ENCODE results near the gene AAMDC.
"Not testable (repeated sequence)": the region's sequence is repeated elsewhere in the genome, so short reads cannot be mapped to it uniquely, and the experiment has no call there.

Gene AAMDC

DNA sequence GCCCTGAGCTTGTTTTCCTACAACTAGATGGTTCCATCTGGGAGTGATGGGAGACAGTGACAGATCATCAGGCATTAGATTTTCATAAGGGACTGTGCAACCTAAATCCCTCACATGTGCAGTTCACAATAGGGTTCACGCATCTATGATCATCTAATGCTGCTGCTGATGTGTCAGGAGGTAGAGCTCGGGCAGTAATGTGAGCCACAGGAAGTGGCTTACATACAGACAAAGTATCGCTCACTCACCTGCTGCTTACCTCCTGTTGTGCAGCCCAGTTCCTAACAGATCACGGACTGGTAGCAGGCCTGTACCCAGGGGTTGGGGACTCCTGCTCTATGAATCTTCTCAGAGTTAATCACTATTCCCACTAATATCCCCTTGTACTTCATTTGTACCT, 12.4 kb downstream of the AAMDC start:
- H3K27me3 ChIP-seq (ENCODE audit: low read depth): no peaks in the 10 kb centered on the region
- in situ Hi-C loops (cut with MboI; ENCODE audit: low sequenced_read_pairs): no loop called here
- no peaks in the 10 kb centered on the region for H3K4me1 ChIP-seq
- DNase-seq (ENCODE audit: low spot score in 2 of 2): no peak
- H3K36me3 ChIP-seq (replicated peaks): no peaks in the 10 kb centered on the region; the same call in 1 of the 2 replicates
- 0 out of 2 replicates have a peak, but pooled peaks cover 3% of the 10 kb centered on the region for H3K9me3 ChIP-seq
- no peak overlapping the region for H3K4me3 ChIP-seq

DNA sequence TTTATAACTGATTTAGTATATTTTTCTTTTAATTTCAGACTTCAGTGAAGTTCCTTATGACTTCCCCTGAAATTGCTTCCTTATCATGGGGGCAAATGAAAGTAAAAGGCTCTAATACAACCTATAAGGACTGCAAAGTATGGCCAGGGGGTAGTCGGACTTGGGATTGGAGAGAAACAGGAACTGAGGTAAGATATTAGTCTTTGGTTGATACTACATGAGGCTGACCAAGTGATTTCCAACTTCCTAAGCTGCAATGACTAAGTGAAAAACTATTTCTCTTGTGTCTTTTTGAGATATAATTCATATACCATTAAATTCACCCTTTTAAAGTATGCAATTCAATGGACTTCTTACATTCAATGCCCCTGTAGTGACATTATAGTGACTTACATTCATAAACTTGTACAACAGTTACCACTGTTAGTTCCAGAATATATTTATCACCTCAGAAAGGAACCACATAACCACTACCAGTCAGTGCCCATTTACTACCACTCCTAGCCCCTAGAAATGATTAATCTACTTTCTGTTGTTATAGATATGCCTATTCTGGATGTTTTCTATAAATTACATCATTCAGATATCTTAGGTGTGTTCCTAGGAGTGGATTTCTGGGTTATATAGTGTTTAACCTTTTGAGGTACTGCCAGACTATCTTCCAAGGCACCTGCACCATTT, 21.6 kb downstream of the AAMDC start:
- Histone ChIP-seq H3K9me3 (peaks cover 2% of the 10 kb centered on the region; the same call in 1 of the 2 replicates), H3K4me3 (no peak overlapping the region), H3K36me3 (replicated peaks) (no peaks in the 10 kb centered on the region), H3K27me3 (ENCODE audit: low read depth) (no peaks in the 10 kb centered on the region), H3K4me1 (no peaks in the 10 kb centered on the region)
- DNase-seq (ENCODE audit: low spot score in 2 of 2): no peak
- in situ Hi-C loops (cut with MboI; ENCODE audit: low sequenced_read_pairs): no loop called here

DNA sequence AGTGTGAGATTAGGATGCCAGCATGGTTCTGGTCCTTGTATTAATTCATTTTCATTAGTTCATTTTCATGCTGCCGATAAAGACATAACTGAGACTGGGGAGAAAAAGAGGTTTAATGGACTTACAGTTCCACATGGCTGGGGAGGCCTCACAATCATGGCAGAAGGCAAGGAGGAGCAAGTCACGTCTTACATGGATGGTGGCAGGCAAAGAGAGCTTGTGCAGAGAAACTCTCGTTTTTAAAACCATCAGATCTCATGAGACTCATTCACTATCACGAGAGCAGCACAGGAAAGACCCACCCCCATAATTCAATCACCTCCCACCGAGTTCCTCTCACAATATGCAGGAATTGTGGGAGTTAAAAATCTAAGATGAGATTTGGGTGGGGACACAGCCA, 22.8 kb downstream of the AAMDC start:
- H3K27me3 ChIP-seq (ENCODE audit: low read depth); H3K4me1 ChIP-seq; H3K9me3 ChIP-seq; H3K36me3 ChIP-seq (replicated peaks); in situ Hi-C loops (cut with MboI; ENCODE audit: low sequenced_read_pairs); DNase-seq (ENCODE audit: low spot score in 2 of 2); H3K4me3 ChIP-seq: not testable (repeated sequence)

DNA sequence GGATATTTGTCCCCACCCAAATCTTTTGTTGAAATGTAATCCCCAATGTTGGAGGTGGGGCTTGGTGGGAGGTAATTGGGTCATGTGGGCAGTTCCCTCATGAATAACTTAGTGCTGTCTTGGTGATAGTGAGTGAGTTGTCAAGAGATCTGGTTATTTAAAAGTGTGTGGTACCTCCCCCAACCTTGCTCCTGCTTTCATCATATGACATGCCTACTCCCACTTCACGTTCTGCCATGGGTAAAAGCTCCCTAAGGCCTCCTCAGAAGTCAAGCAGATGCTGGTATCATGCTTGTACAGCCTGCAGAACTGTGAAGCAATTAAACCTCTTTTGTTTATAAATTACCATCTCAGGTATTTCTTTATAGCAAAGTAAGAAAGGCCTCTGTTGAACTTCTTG, 30.6 kb downstream of the AAMDC start:
- Histone ChIP-seq H3K9me3 (peaks cover 12% of the 10 kb centered on the region), H3K36me3 (replicated peaks) (0 out of 2 replicates have a peak, but pooled peaks cover 3% of the 10 kb centered on the region), H3K27me3 (ENCODE audit: low read depth) (no peaks in the 10 kb centered on the region), H3K4me1 (no peaks in the 10 kb centered on the region), H3K4me3 (no peak overlapping the region)
- DNase-seq (ENCODE audit: low spot score in 2 of 2): no peak
- in situ Hi-C loops (cut with MboI; ENCODE audit: low sequenced_read_pairs): no loop called here

DNA sequence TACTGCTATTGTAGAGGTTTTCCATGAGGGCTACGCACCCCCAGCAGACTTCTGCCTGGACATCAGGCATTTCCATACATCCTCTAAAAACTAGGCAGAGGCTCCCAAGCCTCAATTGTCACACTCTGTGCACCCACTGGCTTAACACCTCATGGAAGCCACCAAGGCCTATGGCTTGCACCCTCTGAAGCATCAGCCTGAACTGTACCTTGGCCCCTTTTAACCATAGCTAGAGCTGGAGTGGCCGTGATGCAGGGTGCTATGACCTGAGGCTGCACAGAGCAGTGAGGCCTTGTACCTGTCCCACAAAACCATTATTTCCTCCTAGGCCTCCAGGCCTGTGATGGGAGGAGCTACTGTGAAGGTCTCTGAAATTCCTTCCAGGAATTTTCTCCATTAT, 33.9 kb downstream of the AAMDC start:
- no peaks in the 10 kb centered on the region for H3K4me1 ChIP-seq
- H3K4me3 ChIP-seq: no peak overlapping the region
- in situ Hi-C loops (cut with MboI; ENCODE audit: low sequenced_read_pairs): no loop called here
- DNase-seq (ENCODE audit: low spot score in 2 of 2): peak in 1 of 2 experiments; percentile 23
- H3K27me3 ChIP-seq (ENCODE audit: low read depth): no peaks in the 10 kb centered on the region
- peaks cover 12% of the 10 kb centered on the region for H3K9me3 ChIP-seq
- peaks cover 5% of the 10 kb centered on the region; the same call in 1 of the 2 replicates for H3K36me3 ChIP-seq (replicated peaks)

DNA sequence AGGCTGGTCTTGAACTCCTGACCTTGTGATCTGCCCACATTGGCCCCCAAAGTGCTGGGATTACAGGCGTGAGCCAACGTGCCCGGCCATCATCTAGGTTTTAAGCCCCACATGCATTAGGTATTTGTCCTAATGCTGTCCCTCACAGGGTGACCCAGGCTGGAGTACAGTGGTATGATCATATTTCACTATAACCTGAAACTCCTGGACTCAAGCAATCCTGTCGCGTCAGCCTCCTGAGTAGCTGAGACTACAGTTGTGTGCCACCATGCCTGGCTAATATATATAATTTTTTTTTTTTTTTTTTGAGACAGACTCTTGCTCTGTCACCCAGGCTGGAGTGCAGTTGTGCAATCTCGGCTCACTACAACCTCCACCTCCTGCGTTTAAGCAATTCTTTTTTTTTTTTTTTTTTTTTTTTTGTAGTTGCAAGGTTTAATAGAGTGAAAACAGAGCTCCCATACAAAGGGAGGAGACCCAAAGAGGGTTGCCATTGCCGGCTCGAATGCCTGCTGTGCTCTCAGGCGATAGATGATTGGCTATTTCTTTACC, 37.0 kb downstream of the AAMDC start:
- H3K4me3 ChIP-seq; H3K4me1 ChIP-seq; DNase-seq (ENCODE audit: low spot score in 2 of 2); H3K36me3 ChIP-seq (replicated peaks); H3K27me3 ChIP-seq (ENCODE audit: low read depth); in situ Hi-C loops (cut with MboI; ENCODE audit: low sequenced_read_pairs): not testable (repeated sequence)
- H3K9me3 ChIP-seq: peaks cover 12% of the 10 kb centered on the region

DNA sequence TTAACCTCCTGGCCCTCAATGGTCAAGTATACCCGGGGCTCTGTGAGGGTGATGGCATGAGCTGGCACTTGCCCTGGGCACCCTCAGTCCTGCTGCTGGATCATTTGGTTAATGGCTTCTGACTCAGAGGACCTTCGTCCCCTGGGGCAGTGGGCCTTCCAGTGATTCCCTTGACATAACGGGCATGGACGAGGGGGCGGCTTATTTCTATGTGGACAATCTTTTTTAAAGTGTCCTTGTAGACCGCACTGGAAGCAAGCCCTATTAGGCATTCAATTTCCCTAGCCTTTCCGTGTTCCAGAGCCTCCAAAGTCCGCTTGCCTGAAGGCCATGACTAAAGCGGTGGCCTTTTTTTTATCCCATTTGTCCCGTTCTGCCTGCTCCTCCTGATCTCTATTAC, 40.5 kb downstream of the AAMDC start:
- H3K4me3 ChIP-seq; H3K9me3 ChIP-seq; DNase-seq (ENCODE audit: low spot score in 2 of 2); H3K36me3 ChIP-seq (replicated peaks); in situ Hi-C loops (cut with MboI; ENCODE audit: low sequenced_read_pairs); H3K27me3 ChIP-seq (ENCODE audit: low read depth); H3K4me1 ChIP-seq: not testable (repeated sequence)

DNA sequence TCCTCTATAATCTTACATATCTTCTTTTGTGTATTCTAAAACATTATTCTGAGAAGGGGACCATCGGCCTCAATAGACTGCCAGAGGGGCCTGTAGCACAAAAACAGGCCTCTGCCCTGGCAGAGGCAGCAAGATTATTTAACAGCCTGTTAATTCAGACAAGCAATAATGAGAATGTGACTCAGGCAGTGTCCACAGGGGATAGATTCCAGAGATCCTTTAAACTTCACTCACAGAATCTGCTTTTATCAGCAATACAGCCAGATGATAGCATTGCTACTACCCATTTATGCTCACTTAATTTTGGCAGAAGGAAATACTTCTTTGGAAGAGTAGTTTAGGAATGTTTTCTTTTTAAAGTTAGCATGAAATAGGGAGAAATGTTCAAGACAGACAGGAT, 44.9 kb downstream of the AAMDC start:
- Histone ChIP-seq H3K4me3 (no peak overlapping the region), H3K9me3 (no peaks in the 10 kb centered on the region), H3K4me1 (no peaks in the 10 kb centered on the region), H3K27me3 (ENCODE audit: low read depth) (no peaks in the 10 kb centered on the region), H3K36me3 (replicated peaks) (no peaks in the 10 kb centered on the region)
- in situ Hi-C loops (cut with MboI; ENCODE audit: low sequenced_read_pairs): no loop called here
- no peak for DNase-seq (ENCODE audit: low spot score in 2 of 2)

DNA sequence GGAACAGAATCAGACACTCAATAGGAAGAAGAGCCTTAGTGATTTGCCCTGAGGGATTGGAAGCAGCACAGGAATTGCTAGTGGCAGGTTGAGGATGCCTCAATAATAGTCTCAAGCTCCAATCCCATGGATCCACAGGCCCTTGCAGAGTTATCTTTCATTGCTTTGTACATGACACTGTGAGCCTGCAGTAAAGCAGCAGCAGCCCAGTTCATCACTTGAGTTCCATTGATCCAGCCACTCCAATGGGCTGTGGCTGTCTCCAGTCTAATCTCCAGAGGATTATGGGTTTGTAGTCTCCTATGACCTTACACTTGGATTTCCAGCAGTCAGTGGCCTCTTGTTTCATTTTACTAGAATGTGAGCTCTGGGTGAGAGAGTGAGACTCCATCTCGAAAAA, 45.4 kb downstream of the AAMDC start:
- H3K9me3 ChIP-seq: no peaks in the 10 kb centered on the region
- H3K27me3 ChIP-seq (ENCODE audit: low read depth): no peaks in the 10 kb centered on the region
- no peaks in the 10 kb centered on the region for H3K36me3 ChIP-seq (replicated peaks)
- in situ Hi-C loops (cut with MboI; ENCODE audit: low sequenced_read_pairs): no loop called here
- no peaks in the 10 kb centered on the region for H3K4me1 ChIP-seq
- no peak for DNase-seq (ENCODE audit: low spot score in 2 of 2)
- no peak overlapping the region for H3K4me3 ChIP-seq

DNA sequence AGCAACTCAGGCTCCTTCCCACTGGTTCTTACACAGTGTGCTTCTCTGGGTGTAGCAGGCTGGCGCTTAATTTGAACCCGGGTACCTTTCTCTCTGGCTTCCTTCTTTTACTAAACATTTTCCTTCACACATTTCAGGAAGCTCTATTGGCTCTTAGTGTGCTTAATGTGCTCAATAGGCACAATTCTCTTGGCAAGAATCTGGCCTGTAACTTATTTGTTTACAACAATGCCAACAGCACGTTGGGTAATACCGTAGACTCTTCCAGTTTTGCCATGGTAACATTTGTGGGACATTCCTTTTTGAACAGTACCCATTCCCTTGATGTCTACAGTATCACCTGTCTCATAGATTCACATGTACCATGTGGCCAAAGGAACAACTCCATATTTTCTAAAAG, 47.8 kb downstream of the AAMDC start:
- in situ Hi-C loops (cut with MboI; ENCODE audit: low sequenced_read_pairs): no loop called here
- Histone ChIP-seq H3K9me3 (no peaks in the 10 kb centered on the region), H3K4me1 (no peaks in the 10 kb centered on the region), H3K36me3 (replicated peaks) (0 out of 2 replicates have a peak, but pooled peaks cover 3% of the 10 kb centered on the region), H3K27me3 (ENCODE audit: low read depth) (no peaks in the 10 kb centered on the region), H3K4me3 (no peak overlapping the region)
- DNase-seq (ENCODE audit: low spot score in 2 of 2): no peak

DNA sequence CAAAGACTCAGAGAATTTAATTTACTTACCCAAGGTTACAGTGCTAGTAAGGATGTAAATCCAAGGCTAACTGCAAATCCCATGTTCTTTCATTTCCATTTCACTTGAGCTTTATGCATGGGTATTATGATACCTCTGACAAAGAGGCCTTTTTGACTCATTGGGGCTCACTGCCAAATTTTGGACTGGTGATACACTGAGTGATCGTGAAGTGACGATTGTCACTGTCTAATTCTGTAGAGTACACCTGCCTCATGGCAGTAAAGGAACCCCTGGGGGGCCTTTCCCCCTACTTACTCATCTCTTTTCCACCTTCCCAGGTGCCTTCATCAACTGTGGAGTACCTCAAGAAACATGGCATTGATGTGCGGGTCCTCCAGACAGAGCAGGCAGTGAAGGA, 50.9 kb downstream of the AAMDC start:
- H3K4me3 ChIP-seq: no peak overlapping the region
- H3K36me3 ChIP-seq (replicated peaks): 0 out of 2 replicates have a peak, but pooled peaks cover 3% of the 10 kb centered on the region
- in situ Hi-C loops (cut with MboI; ENCODE audit: low sequenced_read_pairs): no loop called here
- no peaks in the 10 kb centered on the region for H3K4me1 ChIP-seq
- no peak for DNase-seq (ENCODE audit: low spot score in 2 of 2)
- no peaks in the 10 kb centered on the region for H3K27me3 ChIP-seq (ENCODE audit: low read depth)
- H3K9me3 ChIP-seq: no peaks in the 10 kb centered on the region

DNA sequence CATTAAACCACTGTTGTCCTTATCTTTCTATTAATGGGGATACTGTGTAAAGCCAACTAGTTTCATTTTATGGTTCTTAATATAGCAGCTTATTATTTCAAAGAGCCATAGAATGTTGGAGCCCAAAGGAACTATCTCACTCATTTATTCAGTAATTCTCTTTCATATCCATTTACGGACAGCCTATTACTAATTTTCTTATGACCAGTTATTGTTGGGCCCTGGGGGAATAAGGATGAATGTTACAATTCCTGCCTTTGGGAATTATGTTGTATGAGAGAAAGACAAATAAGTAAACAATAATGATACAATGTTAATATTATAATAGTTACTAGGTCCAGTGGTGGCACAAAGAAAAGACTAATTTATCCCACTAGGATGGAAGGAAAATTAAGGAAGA, 52.4 kb downstream of the AAMDC start:
- Histone ChIP-seq H3K9me3 (no peaks in the 10 kb centered on the region), H3K4me3 (no peak overlapping the region), H3K36me3 (replicated peaks) (0 out of 2 replicates have a peak, but pooled peaks cover 3% of the 10 kb centered on the region), H3K4me1 (no peaks in the 10 kb centered on the region), H3K27me3 (ENCODE audit: low read depth) (no peaks in the 10 kb centered on the region)
- in situ Hi-C loops (cut with MboI; ENCODE audit: low sequenced_read_pairs): no loop called here
- no peak for DNase-seq (ENCODE audit: low spot score in 2 of 2)

DNA sequence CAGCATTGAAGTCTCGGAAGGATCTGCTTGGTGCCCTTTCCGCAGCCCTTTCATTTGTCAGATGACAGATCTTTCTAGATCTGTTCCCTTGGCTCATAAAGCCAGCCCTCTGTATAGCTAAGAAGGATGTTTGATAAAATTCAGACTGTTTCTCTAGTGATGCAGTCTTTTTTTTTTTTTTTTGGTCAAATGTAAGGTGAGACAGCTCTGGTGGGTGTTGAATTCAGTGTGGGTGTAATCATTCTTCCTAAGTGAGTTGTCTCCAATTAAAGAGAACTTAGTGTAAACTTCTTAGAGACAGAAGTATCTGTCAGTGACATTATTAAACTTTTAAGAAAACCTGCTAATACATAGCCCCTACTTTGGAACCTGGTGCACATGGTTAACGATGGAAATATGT, 53.3 kb downstream of the AAMDC start:
- H3K36me3 ChIP-seq (replicated peaks): peaks cover 10% of the 10 kb centered on the region; the same call in 1 of the 2 replicates
- no peaks in the 10 kb centered on the region for H3K9me3 ChIP-seq
- no peaks in the 10 kb centered on the region for H3K27me3 ChIP-seq (ENCODE audit: low read depth)
- no peaks in the 10 kb centered on the region for H3K4me1 ChIP-seq
- no peak overlapping the region for H3K4me3 ChIP-seq
- in situ Hi-C loops (cut with MboI; ENCODE audit: low sequenced_read_pairs): no loop called here
- DNase-seq (ENCODE audit: low spot score in 2 of 2): no peak

DNA sequence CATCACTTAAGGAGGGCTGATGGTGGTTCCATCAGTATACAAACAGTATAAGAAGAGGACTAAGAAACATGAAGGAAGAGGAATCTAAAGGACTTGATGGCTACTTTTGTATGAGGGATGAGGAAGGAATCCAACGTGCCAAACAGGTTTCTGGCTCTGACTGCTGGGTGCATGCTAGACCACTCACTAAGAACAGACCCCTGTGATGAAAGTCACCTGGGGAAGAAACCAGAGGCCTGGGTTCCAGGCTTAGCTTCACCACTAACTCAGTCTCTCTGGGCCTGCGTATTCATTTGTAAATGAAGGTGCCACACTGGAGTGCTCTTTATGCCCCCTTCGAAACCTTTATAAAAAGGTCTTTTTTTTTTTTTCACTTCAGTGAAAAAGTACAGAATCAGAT, 55.1 kb downstream of the AAMDC start:
- in situ Hi-C loops (cut with MboI; ENCODE audit: low sequenced_read_pairs): no loop called here
- DNase-seq (ENCODE audit: low spot score in 2 of 2): no peak
- Histone ChIP-seq H3K4me1 (no peaks in the 10 kb centered on the region), H3K36me3 (replicated peaks) (peaks cover 16% of the 10 kb centered on the region; the same call in 1 of the 2 replicates), H3K4me3 (no peak overlapping the region), H3K9me3 (no peaks in the 10 kb centered on the region), H3K27me3 (ENCODE audit: low read depth) (no peaks in the 10 kb centered on the region)
